ENCODE results near the gene KRTAP10-2.

- TF ChIP-seq POLR2A (IDR thresholded peaks at IDR 0.05) (no peak), POLR2AphosphoS5 (IDR thresholded peaks at IDR 0.05) (no peak), EP300 (IDR thresholded peaks at IDR 0.05) (no peak)
- TF ChIP-seq, protein P1, sequence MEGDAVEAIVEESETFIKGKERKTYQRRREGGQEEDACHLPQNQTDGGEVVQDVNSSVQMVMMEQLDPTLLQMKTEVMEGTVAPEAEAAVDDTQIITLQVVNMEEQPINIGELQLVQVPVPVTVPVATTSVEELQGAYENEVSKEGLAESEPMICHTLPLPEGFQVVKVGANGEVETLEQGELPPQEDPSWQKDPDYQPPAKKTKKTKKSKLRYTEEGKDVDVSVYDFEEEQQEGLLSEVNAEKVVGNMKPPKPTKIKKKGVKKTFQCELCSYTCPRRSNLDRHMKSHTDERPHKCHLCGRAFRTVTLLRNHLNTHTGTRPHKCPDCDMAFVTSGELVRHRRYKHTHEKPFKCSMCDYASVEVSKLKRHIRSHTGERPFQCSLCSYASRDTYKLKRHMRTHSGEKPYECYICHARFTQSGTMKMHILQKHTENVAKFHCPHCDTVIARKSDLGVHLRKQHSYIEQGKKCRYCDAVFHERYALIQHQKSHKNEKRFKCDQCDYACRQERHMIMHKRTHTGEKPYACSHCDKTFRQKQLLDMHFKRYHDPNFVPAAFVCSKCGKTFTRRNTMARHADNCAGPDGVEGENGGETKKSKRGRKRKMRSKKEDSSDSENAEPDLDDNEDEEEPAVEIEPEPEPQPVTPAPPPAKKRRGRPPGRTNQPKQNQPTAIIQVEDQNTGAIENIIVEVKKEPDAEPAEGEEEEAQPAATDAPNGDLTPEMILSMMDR (IDR thresholded peaks at IDR 0.05), result no peak
Observed at GRCh38 chr21:44594406-44594916, 43.2 kb upstream of the KRTAP10-2 start.
